Epidermal melanocyte (primary cell): ENCODE measurements around the gene SPTB.

Source experiments
- DNase-seq: peaks from one replicate; pipeline ENCODE4 v3.0.0; 2011; ENCODE audit warnings: low spot score; ENCODE audit not compliant: insufficient read length

The SPTB gene

GRCh38 chr14:64885559-64885958 is 5.9 kb upstream of the SPTB start:
- no peak for DNase-seq

- DNase-seq = no peak
These were observed 764 bp upstream of the SPTB start for GRCh38 chr14:64880221-64881121.

- no peak for DNase-seq
These were observed 671 bp downstream of the SPTB start for GRCh38 chr14:64878837-64879634.

- DNase-seq = no peak
These were observed 1.9 kb downstream of the SPTB start for GRCh38 chr14:64877846-64878245.

GRCh38 chr14:64875350-64875749 is 4.4 kb downstream of the SPTB start:
- no peak for DNase-seq

GRCh38 chr14:64873506-64874219 is 6.0 kb downstream of the SPTB start:
- no peak for DNase-seq

- DNase-seq = no peak
These were observed 8.4 kb downstream of the SPTB start for GRCh38 chr14:64871344-64871743.

GRCh38 chr14:64870160-64870559 is 9.5 kb downstream of the SPTB start:
- DNase-seq = no peak

- no peak for DNase-seq
These were observed 10.9 kb downstream of the SPTB start for GRCh38 chr14:64868841-64869240.

- no peak for DNase-seq
These were observed 11.3 kb downstream of the SPTB start for GRCh38 chr14:64868379-64868778.

GRCh38 chr14:64867182-64867581 is 12.5 kb downstream of the SPTB start:
- DNase-seq = no peak

GRCh38 chr14:64865992-64866391 is 13.7 kb downstream of the SPTB start:
- no peak for DNase-seq

- no peak for DNase-seq
These were observed 14.6 kb downstream of the SPTB start for GRCh38 chr14:64865109-64865508.

GRCh38 chr14:64864258-64864657 is 15.4 kb downstream of the SPTB start:
- no peak for DNase-seq

GRCh38 chr14:64861916-64862315 is 17.8 kb downstream of the SPTB start:
- DNase-seq = no peak

GRCh38 chr14:64860039-64860438 is 19.7 kb downstream of the SPTB start:
- DNase-seq = no peak

GRCh38 chr14:64857979-64858744 is 21.5 kb downstream of the SPTB start:
- no peak for DNase-seq

GRCh38 chr14:64856529-64857445 is 22.9 kb downstream of the SPTB start:
- DNase-seq = no peak

- no peak for DNase-seq
These were observed 23.8 kb downstream of the SPTB start for GRCh38 chr14:64855721-64856528.
